Measurements from ENCODE around the gene VPS54. TPM values are rescaled to one million over a fixed set of nuclear protein-coding genes. Genes with fewer than 3 reads are reported as not detected.
"Not testable (repeated sequence)": the region's sequence is repeated elsewhere in the genome, so short reads cannot be mapped to it uniquely, and the experiment has no call there.

Gene VPS54
- polyA plus RNA-seq, 1 donor (not counting 4 experiments of a cell fraction or from before 2014, with no cell fraction given) = 18.2 TPM

- no peaks in the 10 kb centered on the region for H4K20me1 ChIP-seq (ENCODE audit: control insufficient read depth, extremely low read depth, insufficient read depth, low read length)
- no peak overlapping the region for H2AFZ ChIP-seq (ENCODE audit: control insufficient read depth, low read length)
- no peak overlapping the region for H3K4me3 ChIP-seq (ENCODE audit: control insufficient read depth in 2 of 3, extremely low read depth in 1 of 3, insufficient read depth in 2 of 3, low read depth in 1 of 3, low read length in 3 of 3)
- H3K9me1 ChIP-seq (ENCODE audit: control insufficient read depth, extremely low read depth, insufficient read depth, low read length) = no peaks in the 10 kb centered on the region
- no peak overlapping the region for H3K4me2 ChIP-seq (ENCODE audit: control insufficient read depth, extremely low read depth, insufficient read depth, low read depth, low read length)
- H3K4me1 ChIP-seq (ENCODE audit: control insufficient read depth, extremely low read depth, insufficient read depth, low read length) = no peaks in the 10 kb centered on the region
- DNase-seq (ENCODE audit: low read depth, low spot score) (no peak), FAIRE-seq (no peak)
- H3K9ac ChIP-seq (ENCODE audit: control insufficient read depth, extremely low read depth, insufficient read depth, low read length) = no peak overlapping the region
- H3K27ac ChIP-seq (ENCODE audit: control insufficient read depth, insufficient read depth, low read length) = no peak overlapping the region
- H3K9me3 ChIP-seq (ENCODE audit: control insufficient read depth, low read depth, low read length) = no peaks in the 10 kb centered on the region
- dilution Hi-C loops (cut with MboI; ENCODE audit: extremely low pct_ligation_motif_present, low sequenced_read_pairs) = no loop called here
- H3K27me3 ChIP-seq (ENCODE audit: control insufficient read depth, extremely low read depth, insufficient read depth, low read length) = no peaks in the 10 kb centered on the region
- no peaks in the 10 kb centered on the region for H3K79me2 ChIP-seq (ENCODE audit: control insufficient read depth, insufficient read depth, low read length)
- peaks cover 2 to 7% of the 10 kb centered on the region in 2 experiments for H3K36me3 ChIP-seq (ENCODE audit: control insufficient read depth in 2 of 2, extremely low read depth in 1 of 2, insufficient read depth in 2 of 2, low read length in 2 of 2)
- TF ChIP-seq EZH2 (IDR thresholded peaks at IDR 0.05; ENCODE audit: low read length) (no peak), CTCF (optimal IDR thresholded peaks at IDR 0.05 in 1 of 3, IDR thresholded peaks at IDR 0.05 in 1 of 3, conservative IDR thresholded peaks at IDR 0.05 in 1 of 3; ENCODE audit: extremely low read depth in 1 of 3, insufficient read depth in 2 of 3, low read length in 3 of 3) (no peak)
Measured at GRCh38 chr2:63942788-63943187, 76.4 kb downstream of the VPS54 start.

GRCh38 chr2:63932104-63932503 is 87.1 kb downstream of the VPS54 start:
- H4K20me1 ChIP-seq (ENCODE audit: control insufficient read depth, extremely low read depth, insufficient read depth, low read length); dilution Hi-C loops (cut with MboI; ENCODE audit: extremely low pct_ligation_motif_present, low sequenced_read_pairs); DNase-seq (ENCODE audit: low read depth, low spot score): not testable (repeated sequence)

GRCh38 chr2:63926815-63927214 is 92.4 kb downstream of the VPS54 start:
- Histone ChIP-seq H3K4me2 (ENCODE audit: control insufficient read depth, extremely low read depth, insufficient read depth, low read depth, low read length) (no peak overlapping the region), H2AFZ (ENCODE audit: control insufficient read depth, low read length) (no peak overlapping the region), H3K9me1 (ENCODE audit: control insufficient read depth, extremely low read depth, insufficient read depth, low read length) (no peaks in the 10 kb centered on the region), H3K27ac (ENCODE audit: control insufficient read depth, insufficient read depth, low read length) (no peak overlapping the region), H3K79me2 (ENCODE audit: control insufficient read depth, insufficient read depth, low read length) (no peaks in the 10 kb centered on the region), H3K4me1 (ENCODE audit: control insufficient read depth, extremely low read depth, insufficient read depth, low read length) (no peaks in the 10 kb centered on the region), H3K36me3 (ENCODE audit: control insufficient read depth in 2 of 2, extremely low read depth in 1 of 2, insufficient read depth in 2 of 2, low read length in 2 of 2) (peaks cover 2 to 3% of the 10 kb centered on the region in 2 experiments), H3K4me3 (ENCODE audit: control insufficient read depth in 2 of 3, extremely low read depth in 1 of 3, insufficient read depth in 2 of 3, low read depth in 1 of 3, low read length in 3 of 3) (no peak overlapping the region), H3K9me3 (ENCODE audit: control insufficient read depth, low read depth, low read length) (no peaks in the 10 kb centered on the region), H3K9ac (ENCODE audit: control insufficient read depth, extremely low read depth, insufficient read depth, low read length) (no peak overlapping the region), H3K27me3 (ENCODE audit: control insufficient read depth, extremely low read depth, insufficient read depth, low read length) (no peaks in the 10 kb centered on the region), H4K20me1 (ENCODE audit: control insufficient read depth, extremely low read depth, insufficient read depth, low read length) (no peaks in the 10 kb centered on the region)
- FAIRE-seq (no peak), DNase-seq (ENCODE audit: low read depth, low spot score) (no peak)
- no peak for TF ChIP-seq CTCF (optimal IDR thresholded peaks at IDR 0.05 in 1 of 3, IDR thresholded peaks at IDR 0.05 in 1 of 3, conservative IDR thresholded peaks at IDR 0.05 in 1 of 3; ENCODE audit: extremely low read depth in 1 of 3, insufficient read depth in 2 of 3, low read length in 3 of 3)
- TF ChIP-seq EZH2 (IDR thresholded peaks at IDR 0.05; ENCODE audit: low read length) = no peak
- dilution Hi-C loops (cut with MboI; ENCODE audit: extremely low pct_ligation_motif_present, low sequenced_read_pairs) = no loop called here

More at GRCh38 chr2:63932104-63932503, 87.1 kb downstream of the VPS54 start:
- H3K9me1 ChIP-seq (ENCODE audit: control insufficient read depth, extremely low read depth, insufficient read depth, low read length); H3K27ac ChIP-seq (ENCODE audit: control insufficient read depth, insufficient read depth, low read length); H3K36me3 ChIP-seq (ENCODE audit: control insufficient read depth in 2 of 2, extremely low read depth in 1 of 2, insufficient read depth in 2 of 2, low read length in 2 of 2); FAIRE-seq; H3K4me2 ChIP-seq (ENCODE audit: control insufficient read depth, extremely low read depth, insufficient read depth, low read depth, low read length); H3K9me3 ChIP-seq (ENCODE audit: control insufficient read depth, low read depth, low read length); H3K9ac ChIP-seq (ENCODE audit: control insufficient read depth, extremely low read depth, insufficient read depth, low read length); H3K4me3 ChIP-seq (ENCODE audit: control insufficient read depth in 2 of 3, extremely low read depth in 1 of 3, insufficient read depth in 2 of 3, low read depth in 1 of 3, low read length in 3 of 3); H3K79me2 ChIP-seq (ENCODE audit: control insufficient read depth, insufficient read depth, low read length); H2AFZ ChIP-seq (ENCODE audit: control insufficient read depth, low read length); H3K27me3 ChIP-seq (ENCODE audit: control insufficient read depth, extremely low read depth, insufficient read depth, low read length); H3K4me1 ChIP-seq (ENCODE audit: control insufficient read depth, extremely low read depth, insufficient read depth, low read length): not testable (repeated sequence)
